Effector CD8-positive, alpha-beta T cell (primary cell): ENCODE results near the gene TMEM178B.
"Not testable (repeated sequence)": the region's sequence is repeated elsewhere in the genome, so short reads cannot be mapped to it uniquely, and the experiment has no call there.

Source experiments
- DNase-seq: peaks from one replicate; lab custom pipeline; 2025; lab: John Stamatoyannopoulos, UW

TMEM178B gene

DNA sequence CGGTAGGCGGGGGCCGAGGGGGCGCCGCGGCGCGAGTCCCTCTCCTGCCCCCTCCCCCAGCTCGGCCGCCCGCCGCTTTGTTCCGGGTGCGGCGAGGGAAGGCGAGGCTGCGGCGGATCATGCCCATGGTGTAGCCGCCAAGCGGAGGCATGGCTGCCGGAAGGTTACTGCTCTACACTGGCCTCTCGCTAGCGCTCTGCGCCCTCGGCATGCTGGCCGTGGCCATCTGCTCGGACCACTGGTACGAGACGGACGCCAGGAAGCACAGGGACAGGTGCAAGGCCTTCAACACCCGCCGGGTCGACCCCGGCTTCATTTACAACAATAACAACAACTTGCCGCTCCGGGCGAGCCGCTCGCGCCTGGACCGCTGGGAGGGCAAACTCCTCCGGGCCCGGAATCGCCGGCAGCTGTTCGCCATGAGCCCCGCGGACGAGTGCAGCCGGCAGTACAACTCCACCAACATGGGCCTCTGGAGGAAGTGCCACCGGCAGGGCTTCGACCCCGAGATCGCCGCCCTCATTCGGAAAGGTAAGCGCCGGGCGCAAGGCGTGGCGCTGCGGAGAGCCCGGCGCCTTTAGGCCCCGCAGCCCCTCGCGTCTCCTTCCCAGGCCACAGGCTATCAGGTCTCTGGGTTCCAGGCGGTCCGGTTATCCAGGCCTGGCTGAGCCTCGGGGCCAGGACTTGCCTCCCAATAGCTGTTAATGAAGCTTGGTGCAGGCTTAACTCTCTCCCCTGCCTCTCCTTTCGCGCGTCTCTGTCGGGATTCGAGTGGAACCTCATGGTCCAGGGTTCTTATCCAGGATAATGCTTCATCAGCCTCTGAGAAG lies 513 bp downstream of the TMEM178B start:
- DNase-seq, result no peak

- DNase-seq, result no peak
Observed at GRCh38 chr7:141074997-141075396, 1.1 kb downstream of the TMEM178B start.

GRCh38 chr7:141076377-141076776 lies 2.5 kb downstream of the TMEM178B start:
- DNase-seq, result no peak

DNA sequence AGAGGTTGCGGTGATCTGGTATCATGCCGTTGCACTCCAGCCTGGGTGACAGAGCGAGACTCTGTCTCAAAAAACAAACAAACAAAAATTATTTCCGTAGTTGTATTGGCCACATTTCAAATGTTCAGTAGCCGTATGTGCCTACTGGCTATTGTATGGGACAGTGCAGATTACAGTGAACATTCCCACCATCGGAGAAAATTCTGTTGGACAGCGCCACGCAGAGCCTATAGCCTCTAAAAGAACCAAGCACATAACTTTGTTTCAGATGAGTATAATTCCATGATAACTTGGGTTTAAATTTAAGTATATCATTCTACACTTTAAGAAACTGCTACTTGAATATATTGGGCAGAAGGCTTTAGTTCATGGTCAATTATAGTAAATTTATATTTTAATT lies 5.4 kb downstream of the TMEM178B start:
- DNase-seq, result no peak

DNA sequence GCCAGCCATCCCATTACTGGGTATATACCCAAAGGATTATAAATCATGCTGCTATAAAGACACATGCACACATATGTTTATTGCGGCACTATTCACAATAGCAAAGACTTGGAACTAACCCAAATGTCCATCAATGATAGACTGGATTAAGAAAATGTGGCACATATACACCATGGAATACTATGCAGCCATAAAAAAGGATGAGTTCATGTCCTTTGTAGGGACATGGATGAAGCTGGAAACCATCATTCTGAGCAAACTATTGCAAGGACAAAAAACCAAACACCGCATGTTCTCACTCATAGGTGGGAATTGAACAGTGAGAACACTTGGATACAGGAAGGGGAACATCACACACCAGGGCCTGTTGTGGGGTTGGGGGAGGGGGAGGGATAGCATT lies 15.6 kb downstream of the TMEM178B start:
- not testable (repeated sequence) for DNase-seq

DNA sequence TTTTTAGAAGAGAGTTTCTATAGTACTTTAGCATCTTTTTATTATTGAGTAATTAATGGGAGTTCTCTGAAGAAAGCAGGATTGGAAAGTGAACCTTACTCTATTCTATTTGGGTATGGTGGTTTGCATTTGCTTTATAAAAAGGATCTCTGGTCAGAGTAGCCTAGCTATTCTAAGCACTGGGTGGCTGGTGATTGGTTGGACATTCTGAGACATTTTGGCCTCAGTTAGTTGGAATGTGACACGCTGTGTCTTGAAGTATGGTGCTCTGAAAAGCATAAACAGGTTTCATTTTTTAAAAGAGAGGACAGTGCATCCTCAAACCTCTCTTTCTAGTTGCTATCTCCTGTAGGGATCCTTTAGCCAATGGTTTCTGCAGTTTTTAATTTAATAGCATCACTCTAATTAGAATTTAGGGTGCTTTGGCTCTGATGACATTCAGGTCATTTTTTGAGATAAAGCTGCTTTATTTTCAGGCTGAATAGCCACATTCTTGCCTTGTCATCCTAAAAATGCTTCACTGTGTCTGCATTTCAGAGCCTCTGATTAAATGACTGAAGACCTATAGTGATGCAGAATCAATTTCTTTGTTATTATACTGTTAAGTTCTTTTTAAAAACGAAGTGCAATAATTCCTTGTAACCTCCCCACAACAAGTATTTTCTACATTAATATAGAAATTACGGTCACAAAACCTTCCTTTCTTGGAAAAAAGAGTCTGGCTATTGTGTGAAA lies 20.6 kb downstream of the TMEM178B start:
- no peak for DNase-seq

DNA sequence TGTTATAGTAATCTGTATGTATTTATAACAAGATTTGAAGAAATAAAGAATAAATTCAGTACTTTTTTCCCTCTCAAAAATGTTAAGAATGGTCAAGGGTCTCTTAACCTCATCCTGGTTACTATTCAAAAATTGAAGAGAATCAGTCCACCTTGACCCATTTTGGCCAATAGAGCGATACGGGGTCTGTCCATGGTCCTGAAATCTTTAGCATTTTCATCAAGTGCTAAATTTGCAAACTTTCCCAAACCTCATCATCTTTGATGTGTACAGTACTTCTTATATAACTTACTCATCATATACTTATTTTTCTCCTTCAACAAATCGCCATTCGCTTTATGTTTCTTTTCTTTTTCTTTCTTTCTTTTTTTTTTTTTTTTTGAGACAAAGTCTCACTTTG lies 23.6 kb downstream of the TMEM178B start:
- no peak for DNase-seq

DNA sequence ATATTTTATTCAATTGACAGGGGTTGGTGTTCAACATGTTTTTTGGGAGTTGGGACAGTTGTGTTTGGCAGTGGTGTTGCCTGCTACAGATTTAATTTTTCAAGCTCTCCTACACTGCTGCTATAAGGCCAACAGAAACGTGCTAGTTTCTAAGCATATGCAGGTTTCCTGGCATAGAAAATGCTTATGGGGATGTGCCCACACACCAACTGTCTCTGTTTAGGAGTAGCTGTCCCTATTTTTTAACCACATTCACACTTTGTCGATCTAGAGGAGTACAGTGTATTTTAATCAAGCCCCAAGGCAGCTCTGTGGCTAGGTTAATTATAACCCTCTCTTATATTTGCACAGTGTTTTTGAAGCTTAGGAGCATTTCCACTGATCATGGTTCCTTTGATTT lies 28.6 kb downstream of the TMEM178B start:
- DNase-seq, result no peak

DNA sequence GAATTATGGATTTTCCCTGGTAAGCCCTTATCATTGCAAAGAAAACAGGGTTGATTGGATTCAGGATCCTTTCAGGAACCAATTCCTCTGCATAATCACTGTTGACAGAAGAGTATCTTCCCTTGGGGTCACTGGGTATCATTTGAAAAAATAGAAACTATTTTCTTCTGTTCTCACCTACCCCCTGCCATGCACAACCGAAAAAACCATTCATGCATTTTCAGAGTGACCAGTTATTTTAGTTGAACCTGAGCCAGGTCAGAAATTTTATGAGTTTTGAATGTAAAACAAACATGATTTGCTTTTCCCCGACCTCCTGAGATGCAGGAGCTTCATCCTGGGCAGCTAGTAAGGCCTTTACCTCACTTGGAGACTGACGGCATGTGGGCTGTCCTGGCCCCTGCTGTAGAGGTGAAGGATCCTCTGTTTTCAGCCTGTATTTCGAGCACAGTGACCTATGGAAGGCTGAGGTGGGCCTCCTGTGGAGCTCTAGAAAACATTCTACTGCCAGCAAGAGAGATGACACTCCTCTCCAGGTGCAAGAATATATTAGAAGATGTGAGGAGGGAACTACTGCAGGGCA lies 30.1 kb downstream of the TMEM178B start:
- no peak for DNase-seq

GRCh38 chr7:141113131-141113530 lies 39.3 kb downstream of the TMEM178B start:
- DNase-seq, result no peak

- no peak for DNase-seq
Observed at GRCh38 chr7:141114029-141114664, 40.3 kb downstream of the TMEM178B start.

DNA sequence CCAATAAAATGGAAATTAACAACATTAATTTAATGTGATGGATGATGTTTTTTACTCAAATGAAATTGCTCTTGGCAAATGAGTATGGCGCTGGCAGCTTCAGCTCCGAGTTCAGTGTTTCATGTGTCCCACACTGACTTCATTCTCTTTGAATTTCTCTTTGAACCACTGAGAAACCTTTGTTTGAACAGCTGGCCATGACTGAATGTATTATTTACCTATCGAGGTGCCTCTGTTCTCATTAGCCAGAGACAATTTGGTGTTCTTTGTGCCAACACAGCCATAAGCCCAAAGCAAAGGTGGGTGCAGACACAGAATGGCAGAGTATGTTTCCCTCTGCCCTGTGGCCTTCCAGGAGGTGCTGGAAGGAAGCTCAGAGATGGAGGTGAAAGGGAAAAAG lies 42.1 kb downstream of the TMEM178B start:
- no peak for DNase-seq

GRCh38 chr7:141116661-141117060 lies 42.8 kb downstream of the TMEM178B start:
- not testable (repeated sequence) for DNase-seq

GRCh38 chr7:141118767-141119166 lies 44.9 kb downstream of the TMEM178B start:
- no peak for DNase-seq

DNA sequence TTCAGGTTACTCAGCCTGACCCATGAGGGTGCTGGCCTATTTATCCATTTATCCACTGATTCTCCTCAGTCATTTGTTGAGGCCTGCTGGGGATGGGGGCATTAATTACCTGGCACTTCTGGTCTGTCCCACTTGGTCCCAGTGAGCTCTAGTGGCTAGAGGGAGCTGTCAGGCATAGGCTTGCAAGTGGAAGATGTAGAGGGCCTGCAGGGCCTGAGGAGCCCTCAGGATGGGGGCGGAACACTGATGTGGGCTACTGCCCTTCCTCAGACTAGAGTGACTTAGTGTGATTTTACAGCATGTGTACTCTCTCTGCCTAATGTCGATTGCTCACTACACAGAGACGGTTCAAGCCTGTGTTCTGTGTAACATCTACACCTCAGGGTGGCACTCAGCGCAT lies 45.3 kb downstream of the TMEM178B start:
- no peak for DNase-seq

DNA sequence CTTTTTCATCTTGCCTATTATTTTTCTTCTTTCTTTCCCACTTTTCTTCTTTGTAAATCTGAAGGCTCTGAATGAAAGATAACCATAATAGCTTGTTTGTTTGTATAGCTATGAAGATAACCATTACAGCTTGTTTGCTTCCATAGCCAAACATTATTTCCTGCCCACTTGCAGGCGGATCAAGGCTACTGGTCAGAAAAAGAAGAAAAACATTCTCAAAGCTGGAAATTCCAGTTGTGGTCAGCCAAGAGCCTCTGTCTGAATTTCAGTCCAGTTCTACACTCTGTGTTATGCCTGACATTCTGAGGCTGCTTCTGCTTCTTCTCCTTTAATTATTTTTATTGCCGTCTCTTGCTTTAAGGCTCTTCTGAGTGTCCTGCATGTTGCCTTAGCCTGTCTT lies 48.9 kb downstream of the TMEM178B start:
- no peak for DNase-seq

DNA sequence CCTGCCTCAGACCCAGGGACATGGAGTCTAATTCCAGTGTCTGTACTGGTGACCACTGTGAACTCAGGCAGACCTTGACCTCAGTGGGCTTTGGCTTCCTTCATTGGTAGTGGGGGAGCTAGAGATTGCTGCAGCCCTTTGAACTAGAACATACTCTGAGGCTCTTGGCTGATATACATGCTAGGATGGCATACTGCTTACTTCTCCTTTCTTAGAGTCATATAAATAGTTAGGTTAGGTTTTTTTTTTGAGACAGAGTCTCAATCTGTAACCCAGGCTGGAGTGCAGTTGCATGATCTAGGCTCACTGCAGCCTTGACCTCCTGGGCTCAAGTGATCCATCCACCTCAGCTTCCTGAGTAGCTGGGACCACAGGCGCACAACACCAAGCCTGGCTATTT lies 49.7 kb downstream of the TMEM178B start:
- no peak for DNase-seq

- DNase-seq, result no peak
Observed at GRCh38 chr7:141126107-141126506, 52.2 kb downstream of the TMEM178B start.

DNA sequence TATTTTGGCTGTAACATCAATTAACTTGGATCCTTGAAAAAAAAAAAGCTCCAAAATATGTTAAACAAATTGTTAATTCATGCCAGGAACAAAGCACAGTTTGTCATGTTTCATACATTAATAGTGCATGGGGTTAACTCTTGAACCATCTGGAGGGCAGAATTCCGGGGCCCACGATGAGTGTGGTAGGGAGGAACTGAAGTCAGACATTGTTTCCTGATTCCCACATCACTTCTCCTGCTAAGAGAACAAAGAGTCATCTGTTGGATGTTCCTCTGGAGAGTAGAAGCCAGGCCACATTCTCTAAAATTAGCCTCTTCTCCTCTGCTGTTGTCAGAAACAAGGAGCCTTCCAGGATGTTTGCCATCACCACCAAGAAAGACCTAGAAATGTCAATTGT lies 54.6 kb downstream of the TMEM178B start:
- no peak for DNase-seq

- no peak for DNase-seq
Observed at GRCh38 chr7:141128931-141129330, 55.1 kb downstream of the TMEM178B start.

DNA sequence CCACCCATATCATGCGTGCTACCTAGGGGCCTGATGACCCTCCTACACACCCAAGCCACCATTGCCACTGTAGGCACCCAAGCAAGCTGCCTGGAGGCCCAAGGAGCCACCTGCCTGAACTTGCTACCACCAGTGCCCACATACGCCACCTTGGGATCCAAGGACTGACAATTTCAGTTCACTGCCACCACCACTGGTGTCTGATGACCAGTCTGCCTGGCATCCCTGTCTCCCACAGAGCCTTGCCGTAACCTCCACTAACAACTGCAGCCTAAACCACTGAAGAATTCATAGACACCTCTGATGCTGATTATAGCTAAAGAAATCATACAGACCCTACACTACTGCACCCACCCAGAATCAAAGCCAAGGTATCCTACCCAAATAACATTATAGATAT lies 58.8 kb downstream of the TMEM178B start:
- no peak for DNase-seq

- no peak for DNase-seq
Observed at GRCh38 chr7:141133646-141134045, 59.8 kb downstream of the TMEM178B start.

GRCh38 chr7:141142058-141142457 lies 68.2 kb downstream of the TMEM178B start:
- DNase-seq, result no peak
